NK-92 (cell line): ENCODE data around the gene EXOC1.
"Not testable (repeated sequence)": the region's sequence is repeated elsewhere in the genome, so short reads cannot be mapped to it uniquely, and the experiment has no call there.

Source experiments
- DNase-seq: peaks from one replicate; lab custom pipeline; 2025; ENCODE audit not compliant: unreplicated experiment; lab: John Stamatoyannopoulos, UW

The EXOC1 gene

GRCh38 chr4:55853484-55854046 is at the start of gene EXOC1:
TSS of gene EXOC1 (plus strand) at chr4:55853648. CDS start at chr4:55858324, 4,676 bp downstream.
- peak; percentile 54 for DNase-seq

GRCh38 chr4:55807556-55807955 is 45.9 kb upstream of the EXOC1 start:
- DNase-seq, result no peak

GRCh38 chr4:55808186-55808585 is 45.3 kb upstream of the EXOC1 start:
- DNase-seq, result no peak

- DNase-seq, result no peak
Observed at GRCh38 chr4:55808632-55809031, 44.8 kb upstream of the EXOC1 start.

GRCh38 chr4:55817691-55818090 is 35.8 kb upstream of the EXOC1 start:
- DNase-seq, result no peak

- no peak for DNase-seq
Observed at GRCh38 chr4:55819634-55820033, 33.8 kb upstream of the EXOC1 start, which contains the start of gene EXOC1L. TSS of gene EXOC1L (plus strand) at chr4:55819790. CDS start at chr4:55820027, 237 bp downstream.

- no peak for DNase-seq
Observed at GRCh38 chr4:55820279-55820678, 33.2 kb upstream of the EXOC1 start.

- no peak for DNase-seq
Observed at GRCh38 chr4:55822329-55822728, 31.1 kb upstream of the EXOC1 start.

- no peak for DNase-seq
Observed at GRCh38 chr4:55824865-55825264, 28.6 kb upstream of the EXOC1 start.

- DNase-seq, result no peak
Observed at GRCh38 chr4:55826986-55827385, 26.5 kb upstream of the EXOC1 start.

- no peak for DNase-seq
Observed at GRCh38 chr4:55827582-55827981, 25.9 kb upstream of the EXOC1 start.

GRCh38 chr4:55830048-55830447 is 23.4 kb upstream of the EXOC1 start:
- DNase-seq, result no peak

GRCh38 chr4:55830716-55831115 is 22.7 kb upstream of the EXOC1 start:
- no peak for DNase-seq

- DNase-seq, result no peak
Observed at GRCh38 chr4:55834086-55834795, 19.2 kb upstream of the EXOC1 start.

- DNase-seq, result no peak
Observed at GRCh38 chr4:55837903-55838302, 15.5 kb upstream of the EXOC1 start.

GRCh38 chr4:55838356-55838755 is 15.1 kb upstream of the EXOC1 start:
- no peak for DNase-seq

GRCh38 chr4:55838952-55839351 is 14.5 kb upstream of the EXOC1 start:
- DNase-seq, result no peak

- DNase-seq, result no peak
Observed at GRCh38 chr4:55840956-55841355, 12.5 kb upstream of the EXOC1 start.

GRCh38 chr4:55841373-55842239 is 11.8 kb upstream of the EXOC1 start:
- not testable (repeated sequence) for DNase-seq

- not testable (repeated sequence) for DNase-seq
Observed at GRCh38 chr4:55842312-55842711, 11.1 kb upstream of the EXOC1 start.

- no peak for DNase-seq
Observed at GRCh38 chr4:55849724-55850123, 3.7 kb upstream of the EXOC1 start.

GRCh38 chr4:55851885-55852284 is 1.6 kb upstream of the EXOC1 start:
- no peak for DNase-seq
